Activated CD4-positive, alpha-beta T cell treated with anti-CD3 and anti-CD28 coated beads for 36 hours (primary cell): ENCODE results near the gene MIS12. TPM values are rescaled to one million over a fixed set of nuclear protein-coding genes. Genes with fewer than 3 reads are reported as not detected.

Experiments used
- ATAC-seq: fragments of 200-7000 bp; cut with Tn5 transposase; one replicate; pipeline ENCODE4 v1.10.0; 2021; ENCODE audit warnings: mild to moderate bottlenecking, moderate library complexity
- CTCF ChIA-PET: fragments of 350-600 bp; sonication (Branson Sonifier 250); formaldehyde crosslinking; loops from one replicate; lab custom pipeline; 2021; ENCODE audit warnings: antibody characterized with exemption; lab: Charles Lee
- POLR2A ChIA-PET: fragments of 350-600 bp; sonication (Branson Sonifier 250); formaldehyde crosslinking; loops from one replicate; lab custom pipeline; 2021; ENCODE audit warnings: antibody characterized with exemption, inconsistent platforms; lab: Charles Lee
- DNase-seq: peaks from one replicate; pipeline ENCODE4 v3.0.0-alpha.2; 2020
- H3K27ac Mint-ChIP-seq: one replicate; pipeline ENCODE4 v1.8.0; 2021; ENCODE audit warnings: mixed read lengths
- H3K27me3 Mint-ChIP-seq: one replicate; pipeline ENCODE4 v1.8.0; 2021; ENCODE audit warnings: mixed read lengths
- H3K36me3 Mint-ChIP-seq: one replicate; pipeline ENCODE4 v1.8.0; 2021; ENCODE audit warnings: low read depth, mixed read lengths
- H3K4me1 Mint-ChIP-seq: one replicate; pipeline ENCODE4 v1.8.0; 2021; ENCODE audit warnings: mixed read lengths
- H3K4me3 Mint-ChIP-seq: one replicate; pipeline ENCODE4 v1.8.0; 2021; ENCODE audit warnings: mild to moderate bottlenecking, moderate library complexity, mixed read lengths
- H3K9me3 Mint-ChIP-seq: one replicate; pipeline ENCODE4 v1.8.0; 2021; ENCODE audit warnings: low read depth, mixed read lengths
- intact Hi-C, 2 experiments: fragments of 100-400 bp; cut with DNase I in 1 of 2; cut with micrococcal nuclease in 1 of 2; formaldehyde crosslinking; loops; one replicate each; pipeline versions ENCODE4 v1.14.2 to v1.15.1; 2022 to 2024; cut with DNase I, micrococcal nuclease
- total RNA-seq, 2 experiments: library from RNA; stranded (reverse); gene quantifications; one replicate each; pipeline ENCODE4 v1.2.3, GENCODE V29; 2021

MIS12 gene
- total RNA-seq, 2 experiments from 2014 or later: 29.4 to 34.4 TPM

- ChIA-PET CTCF (interaction anchor here (0.8 to 1.4 kb wide), 2 partner anchors 28 to 275 kb away, joined by 3 read pairs; partner anchors contain the start of genes C1QBP and ZNF594), POLR2A (interaction anchor here (2.4 kb wide), 1 partner anchor 19 kb away, joined by 6 read pairs; the partner anchor contains the start of genes DERL2 and MIS12)
- Mint-ChIP-seq H3K9me3 (no peaks in the 10 kb centered on the region), H3K36me3 (peaks cover 20% of the 10 kb centered on the region), H3K27ac (peak overlapping the region; percentile 75), H3K4me1 (peaks cover 38% of the 10 kb centered on the region), H3K27me3 (no peaks in the 10 kb centered on the region), H3K4me3 (peak overlapping the region; percentile 90)
- ATAC-seq (no peak), DNase-seq (no peak)
- intact Hi-C loops: loop anchor here in 1 of 2 experiments (5.0 kb wide), 2 partner anchors 185 to 355 kb away; partner anchors contain the start of genes RABEP1 and ZNF232
These were observed 18.9 kb upstream of the MIS12 start for GRCh38 chr17:5467416-5467815.

DNA sequence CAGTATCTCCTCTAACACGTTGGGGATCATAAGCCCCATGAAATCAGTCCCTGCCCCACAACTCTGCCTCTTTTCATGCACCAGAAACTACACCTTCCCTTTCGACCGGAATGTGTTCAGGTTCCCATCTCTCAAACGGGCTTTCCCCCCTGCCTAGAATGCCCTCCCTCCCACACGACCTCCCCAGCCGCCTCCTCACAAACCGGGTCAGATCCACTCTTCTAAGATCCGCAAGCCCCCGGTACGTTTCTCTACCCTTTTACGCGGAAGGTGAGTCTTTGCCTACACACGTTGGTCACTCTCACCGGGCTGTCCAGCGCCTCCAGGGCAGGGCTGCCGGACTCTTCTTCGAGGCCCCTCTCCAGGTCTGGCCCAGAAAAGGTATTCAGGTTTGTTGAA is 18.3 kb upstream of the MIS12 start:
- H3K9me3 Mint-ChIP-seq: no peaks in the 10 kb centered on the region
- H3K4me1 Mint-ChIP-seq: peaks cover 38% of the 10 kb centered on the region
- H3K36me3 Mint-ChIP-seq: peaks cover 20% of the 10 kb centered on the region
- ChIA-PET POLR2A (interaction anchor here (0.8 to 2.4 kb wide), 7 partner anchors 18 to 115 kb away, joined by 3 to 9 read pairs (median 4); partner anchors contain the start of genes C1QBP, DERL2, MIS12 and NUP88), CTCF (interaction anchor here (0.7 to 1.2 kb wide), 5 partner anchors 15 to 62 kb away, joined by 3 to 5 read pairs (median 3); partner anchors contain the start of genes C1QBP and DERL2)
- peak overlapping the region; percentile 90 for H3K4me3 Mint-ChIP-seq
- H3K27ac Mint-ChIP-seq: peak overlapping the region; percentile 75
- ATAC-seq: peak; percentile 14
- H3K27me3 Mint-ChIP-seq: no peaks in the 10 kb centered on the region
- DNase-seq: peak; percentile 35
- intact Hi-C loops: loop anchor here (1.0 to 5.0 kb wide), 6 partner anchors 29 to 356 kb away; partner anchors contain the start of genes C1QBP (in 2 of the 2), NUP88 (in 1 of the 2), RABEP1 (in 1 of the 2) and ZNF232 (in 1 of the 2)

DNA sequence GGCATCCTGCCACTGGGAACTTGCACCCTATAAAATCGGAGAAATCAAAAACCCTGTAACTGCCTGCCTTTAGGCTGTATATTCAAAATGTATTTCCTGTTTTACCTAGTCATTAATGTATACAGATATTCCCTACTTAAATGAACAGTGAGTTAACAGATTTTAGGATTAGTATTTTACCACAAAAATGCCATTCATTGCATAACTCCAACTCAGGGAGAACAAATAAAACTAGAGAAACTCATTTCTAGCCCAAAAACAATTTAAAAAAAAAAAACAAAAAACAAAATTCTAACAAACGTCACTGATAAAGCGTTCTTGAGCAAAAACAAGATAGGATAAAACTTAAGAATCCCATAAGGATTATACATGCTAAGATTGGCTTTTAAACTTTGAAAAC is 13.9 kb upstream of the MIS12 start:
- Mint-ChIP-seq H3K36me3 (peaks cover 23% of the 10 kb centered on the region), H3K4me1 (peaks cover 20% of the 10 kb centered on the region), H3K9me3 (no peaks in the 10 kb centered on the region), H3K4me3 (no peak overlapping the region), H3K27me3 (no peaks in the 10 kb centered on the region), H3K27ac (no peak overlapping the region)
- CTCF ChIA-PET: no interaction called here
- ATAC-seq: no peak
- DNase-seq: no peak
- intact Hi-C loops: no loop called here
- POLR2A ChIA-PET: no interaction called here

DNA sequence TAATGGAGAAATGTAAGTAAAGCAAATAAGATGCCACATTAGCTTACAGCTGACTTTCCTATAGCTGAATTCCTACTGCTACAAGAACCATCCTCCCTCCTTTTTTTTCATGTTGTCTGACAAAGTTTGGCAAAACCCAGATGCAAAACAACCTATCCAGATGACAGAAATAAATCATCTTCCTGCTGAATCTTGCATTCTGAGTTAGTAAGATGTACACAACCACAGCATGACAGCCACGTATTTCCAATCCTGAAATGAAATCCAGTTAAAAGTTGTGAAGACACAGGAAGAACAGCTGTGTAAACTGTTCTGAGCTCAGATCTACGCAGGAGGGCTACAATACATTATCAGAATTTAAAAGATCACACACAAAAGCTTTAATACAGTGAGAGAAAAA is 12.5 kb upstream of the MIS12 start:
- intact Hi-C loops: no loop called here
- Mint-ChIP-seq H3K4me1 (peaks cover 19% of the 10 kb centered on the region), H3K27ac (no peak overlapping the region), H3K4me3 (no peak overlapping the region), H3K36me3 (peaks cover 28% of the 10 kb centered on the region), H3K27me3 (no peaks in the 10 kb centered on the region), H3K9me3 (no peaks in the 10 kb centered on the region)
- POLR2A ChIA-PET: interaction anchor here (0.7 to 1.2 kb wide), 2 partner anchors 11 to 12 kb away, joined by 3 read pairs; partner anchors contain the start of genes DERL2 and MIS12
- ATAC-seq (no peak), DNase-seq (no peak)
- CTCF ChIA-PET: interaction anchor here (1.3 to 1.5 kb wide), 2 partner anchors 11 to 34 kb away, joined by 3 to 9 read pairs; partner anchors contain the start of genes C1QBP and DERL2

DNA sequence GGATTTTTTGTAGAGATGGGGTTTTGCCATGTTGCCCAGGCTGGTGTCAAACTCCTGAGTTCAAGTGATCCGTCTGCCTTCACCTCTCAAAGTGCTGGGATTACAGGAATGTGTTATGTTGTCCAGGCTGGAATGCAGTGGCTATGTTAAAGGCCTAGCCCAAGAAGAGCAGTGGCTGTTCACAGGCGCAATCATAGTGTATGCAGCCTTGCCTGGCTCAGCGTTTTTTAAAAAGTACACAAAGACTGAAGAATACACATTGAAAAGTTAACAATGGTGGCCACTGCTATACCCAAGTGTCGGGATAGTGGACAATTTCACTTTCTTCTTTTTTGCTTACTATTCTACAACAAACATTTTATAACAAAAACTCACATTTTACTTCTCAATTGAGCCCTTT is 7.4 kb upstream of the MIS12 start:
- CTCF ChIA-PET: no interaction called here
- no peaks in the 10 kb centered on the region for H3K27me3 Mint-ChIP-seq
- no peak for DNase-seq
- H3K9me3 Mint-ChIP-seq: no peaks in the 10 kb centered on the region
- H3K4me1 Mint-ChIP-seq: peaks cover 17% of the 10 kb centered on the region
- no peak overlapping the region for H3K4me3 Mint-ChIP-seq
- no peak for ATAC-seq
- POLR2A ChIA-PET: no interaction called here
- intact Hi-C loops: no loop called here
- H3K27ac Mint-ChIP-seq: no peak overlapping the region
- peaks cover 68% of the 10 kb centered on the region for H3K36me3 Mint-ChIP-seq

DNA sequence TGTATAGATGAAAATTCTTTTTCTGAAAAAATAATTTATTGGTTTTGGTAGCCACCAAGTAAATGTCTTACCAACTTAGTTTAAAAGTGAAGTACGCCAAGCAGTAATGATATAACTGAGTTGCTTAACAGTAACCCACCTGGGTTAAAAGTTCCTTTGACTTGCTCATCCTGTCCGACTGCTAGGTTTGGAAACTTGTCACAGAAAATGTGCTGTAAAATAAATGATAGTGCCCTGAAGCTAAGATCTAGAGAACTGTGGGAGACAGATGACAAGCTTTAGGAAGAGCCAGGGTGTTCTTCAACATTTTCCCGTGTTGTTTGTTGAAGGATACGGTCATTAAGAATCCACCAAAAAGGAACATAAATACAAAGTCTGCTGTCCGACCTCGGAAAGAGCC is 5.4 kb upstream of the MIS12 start:
- no peak for DNase-seq
- ChIA-PET CTCF (interaction anchor here (0.9 kb wide), 1 partner anchor 10 kb away, joined by 3 read pairs; no protein-coding TSS in a partner anchor), POLR2A (interaction anchor here (0.5 kb wide), 1 partner anchor 226 kb away, joined by 3 read pairs; no protein-coding TSS in a partner anchor)
- peaks cover 31% of the 10 kb centered on the region for H3K4me1 Mint-ChIP-seq
- no peaks in the 10 kb centered on the region for H3K9me3 Mint-ChIP-seq
- ATAC-seq: no peak
- no peak overlapping the region for H3K4me3 Mint-ChIP-seq
- no peak overlapping the region for H3K27ac Mint-ChIP-seq
- H3K27me3 Mint-ChIP-seq: no peaks in the 10 kb centered on the region
- intact Hi-C loops: loop anchor here in 1 of 2 experiments (10.0 kb wide), 1 partner anchor 746 kb away; the partner anchor contains the start of genes CXCL16, MED11 and ZMYND15
- peaks cover 62% of the 10 kb centered on the region for H3K36me3 Mint-ChIP-seq

- no peak overlapping the region for H3K27ac Mint-ChIP-seq
- intact Hi-C loops: loop anchor here in 1 of 2 experiments (10.0 kb wide), 1 partner anchor 747 kb away; the partner anchor contains the start of genes CXCL16, MED11 and ZMYND15
- H3K4me3 Mint-ChIP-seq: no peak overlapping the region
- DNase-seq (no peak), ATAC-seq (no peak)
- ChIA-PET CTCF (no interaction called here), POLR2A (interaction anchor here (0.5 kb wide), 1 partner anchor 226 kb away, joined by 3 read pairs; no protein-coding TSS in a partner anchor)
- peaks cover 62% of the 10 kb centered on the region for H3K36me3 Mint-ChIP-seq
- peaks cover 31% of the 10 kb centered on the region for H3K4me1 Mint-ChIP-seq
- no peaks in the 10 kb centered on the region for H3K9me3 Mint-ChIP-seq
- no peaks in the 10 kb centered on the region for H3K27me3 Mint-ChIP-seq
These were observed 4.9 kb upstream of the MIS12 start for GRCh38 chr17:5481451-5481850.

- peak within 1 kb of the TSS; percentile 98 for H3K27ac Mint-ChIP-seq
- CTCF ChIA-PET: interaction anchor here (0.6 to 2.2 kb wide), 10 partner anchors 9 to 956 kb away, joined by 3 to 14 read pairs (median 3); partner anchors contain the start of genes C1QBP and DHX33
- H3K27me3 Mint-ChIP-seq: no peaks in the 10 kb centered on the region
- POLR2A ChIA-PET: interaction anchor here (0.5 to 1.7 kb wide), 13 partner anchors 11 to 1550 kb away, joined by 3 to 9 read pairs (median 5); partner anchors contain the start of genes DHX33, NUP88, RPAIN and SLC16A13
- H3K4me1 Mint-ChIP-seq: peaks cover 50% of the 10 kb centered on the region
- H3K4me3 Mint-ChIP-seq: peak within 1 kb of the TSS; percentile 96
- ATAC-seq (peak; percentile 8), DNase-seq (no peak)
- H3K9me3 Mint-ChIP-seq: no peaks in the 10 kb centered on the region
- peaks cover 56% of the 10 kb centered on the region for H3K36me3 Mint-ChIP-seq
- intact Hi-C loops: loop anchor here (1.0 to 10.0 kb wide), 21 partner anchors 16 to 1754 kb away; partner anchors contain the start of genes C1QBP (in 2 of the 2), NLRP1 (in 2 of the 2), NUP88 (in 2 of the 2) and C17orf100 (in 1 of the 2)
These were observed 828 bp upstream of the MIS12 start, which contains the start of gene DERL2 for GRCh38 chr17:5485270-5486205. Gene DERL2, minus strand, starts transcription at chr17:5486178. Its CDS starts 17 bp downstream, at chr17:5486161.

DNA sequence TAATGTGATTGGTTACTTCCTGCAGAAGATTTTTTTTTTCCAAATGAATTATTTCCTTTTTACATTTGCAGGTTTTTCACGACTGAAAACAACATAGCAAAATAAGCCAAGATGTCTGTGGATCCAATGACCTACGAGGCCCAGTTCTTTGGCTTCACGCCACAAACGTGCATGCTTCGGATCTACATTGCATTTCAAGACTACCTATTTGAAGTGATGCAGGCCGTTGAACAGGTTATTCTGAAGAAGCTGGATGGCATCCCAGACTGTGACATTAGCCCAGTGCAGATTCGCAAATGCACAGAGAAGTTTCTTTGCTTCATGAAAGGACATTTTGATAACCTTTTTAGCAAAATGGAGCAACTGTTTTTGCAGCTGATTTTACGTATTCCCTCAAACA is 2.4 kb downstream of the MIS12 start:
- H3K4me1 Mint-ChIP-seq: peaks cover 46% of the 10 kb centered on the region
- DNase-seq (no peak), ATAC-seq (no peak)
- peaks cover 41% of the 10 kb centered on the region for H3K36me3 Mint-ChIP-seq
- H3K4me3 Mint-ChIP-seq: no peak overlapping the region
- no peaks in the 10 kb centered on the region for H3K9me3 Mint-ChIP-seq
- H3K27ac Mint-ChIP-seq: peak overlapping the region; percentile 75
- intact Hi-C loops: loop anchor here (5.0 to 10.0 kb wide), 3 partner anchors 51 to 1121 kb away; partner anchors contain the start of genes C1QBP (in 1 of the 2), CXCL16 (in 1 of the 2), MED11 (in 1 of the 2) and UBE2G1 (in 1 of the 2)
- H3K27me3 Mint-ChIP-seq: no peaks in the 10 kb centered on the region
- ChIA-PET CTCF (interaction anchor here (1.0 kb wide), 1 partner anchor 11 kb away, joined by 3 read pairs; no protein-coding TSS in a partner anchor), POLR2A (interaction anchor here (0.7 to 1.3 kb wide), 3 partner anchors 11 to 49 kb away, joined by 3 to 8 read pairs (median 5); no protein-coding TSS in a partner anchor)

GRCh38 chr17:5492970-5493369 is 6.6 kb downstream of the MIS12 start:
- Mint-ChIP-seq H3K4me3 (no peak overlapping the region), H3K27me3 (no peaks in the 10 kb centered on the region), H3K36me3 (peaks cover 27% of the 10 kb centered on the region), H3K4me1 (peaks cover 16% of the 10 kb centered on the region), H3K27ac (no peak overlapping the region), H3K9me3 (no peaks in the 10 kb centered on the region)
- ChIA-PET CTCF (no interaction called here), POLR2A (no interaction called here)
- ATAC-seq (no peak), DNase-seq (no peak)
- intact Hi-C loops: no loop called here
